GM19328 (cell line): ENCODE data around the gene SCN1A.
"Not testable (repeated sequence)": the region's sequence is repeated elsewhere in the genome, so short reads cannot be mapped to it uniquely, and the experiment has no call there.

ENCODE experiments used
- ATAC-seq: cut with Tn5 transposase; IDR thresholded peaks from one replicate; pipeline ENCODE4 v1.9.1; 2021; ENCODE audit warnings: mild to moderate bottlenecking, moderate library complexity; ENCODE audit not compliant: unreplicated experiment

SCN1A gene

GRCh38 chr2:165989851-165990250 lies 138.0 kb downstream of the SCN1A start:
- no peak for ATAC-seq

- ATAC-seq, result no peak
Observed at GRCh38 chr2:165985120-165985519, 142.7 kb downstream of the SCN1A start.

GRCh38 chr2:165972161-165972560 lies 155.7 kb downstream of the SCN1A start:
- ATAC-seq, result not testable (repeated sequence)

GRCh38 chr2:165970663-165971062 lies 157.2 kb downstream of the SCN1A start:
- ATAC-seq, result no peak

- no peak for ATAC-seq
Observed at GRCh38 chr2:165969227-165969626, 158.6 kb downstream of the SCN1A start.

GRCh38 chr2:165967746-165968145 lies 160.1 kb downstream of the SCN1A start:
- no peak for ATAC-seq

GRCh38 chr2:165961818-165962217 lies 166.0 kb downstream of the SCN1A start:
- ATAC-seq, result no peak

- ATAC-seq, result no peak
Observed at GRCh38 chr2:165959371-165959770, 168.4 kb downstream of the SCN1A start.

- ATAC-seq, result no peak
Observed at GRCh38 chr2:165958313-165958960, 169.4 kb downstream of the SCN1A start.

- no peak for ATAC-seq
Observed at GRCh38 chr2:165957030-165957675, 170.7 kb downstream of the SCN1A start.

- peak; percentile 94 for ATAC-seq
Observed at GRCh38 chr2:165953655-165954606, 173.9 kb downstream of the SCN1A start, which contains the start of gene TTC21B. Gene TTC21B (minus strand): TSS chr2:165953776. CDS start chr2:165953705, 71 bp downstream.

- ATAC-seq, result peak; percentile 31
Observed at GRCh38 chr2:165953306-165953654, 174.5 kb downstream of the SCN1A start.

GRCh38 chr2:165952741-165953211 lies 175.0 kb downstream of the SCN1A start:
- ATAC-seq, result no peak

- ATAC-seq, result no peak
Observed at GRCh38 chr2:165952085-165952484, 175.7 kb downstream of the SCN1A start.

- no peak for ATAC-seq
Observed at GRCh38 chr2:165950438-165950837, 177.4 kb downstream of the SCN1A start.

GRCh38 chr2:165941827-165942226 lies 186.0 kb downstream of the SCN1A start:
- ATAC-seq, result no peak

- ATAC-seq, result no peak
Observed at GRCh38 chr2:165938237-165938636, 189.6 kb downstream of the SCN1A start.
